ENCODE data around the gene METTL17.

METTL17 gene

GRCh38 chr14:20997564-20997963, 7.8 kb downstream of the METTL17 start:
- DNase-seq (ENCODE audit: low read depth in 1 of 2, low spot score in 1 of 2): no peak
- TF ChIP-seq CTCF (IDR thresholded peaks at IDR 0.05; ENCODE audit: insufficient read depth, low read length): no peak
- no peak for TF ChIP-seq GABPA (IDR thresholded peaks at IDR 0.05; ENCODE audit: low read depth)
- TF ChIP-seq REST (IDR thresholded peaks at IDR 0.05; ENCODE audit: insufficient replicate concordance, low read depth): no peak
- H3K4me3 ChIP-seq (replicated peaks; ENCODE audit: insufficient read depth, low read length): no peak overlapping the region
- H3K27me3 ChIP-seq (ENCODE audit: insufficient read depth, poor library complexity, severe bottlenecking): no peaks in the 10 kb centered on the region
- no peak overlapping the region for H3K27ac ChIP-seq (replicated peaks)

- no peak overlapping the region for H3K27ac ChIP-seq (replicated peaks)
- TF ChIP-seq REST (IDR thresholded peaks at IDR 0.05; ENCODE audit: insufficient replicate concordance, low read depth) (no peak), GABPA (IDR thresholded peaks at IDR 0.05; ENCODE audit: low read depth) (no peak), POLR2AphosphoS5 (IDR thresholded peaks at IDR 0.05; ENCODE audit: low read depth) (no peak), CTCF (IDR thresholded peaks at IDR 0.05; ENCODE audit: insufficient read depth, low read length) (no peak), SPI1 (IDR thresholded peaks at IDR 0.05; ENCODE audit: borderline replicate concordance, low read depth) (no peak)
- no peak overlapping the region for H3K4me3 ChIP-seq (replicated peaks; ENCODE audit: insufficient read depth, low read length)
- H3K27me3 ChIP-seq (ENCODE audit: insufficient read depth, poor library complexity, severe bottlenecking): no peaks in the 10 kb centered on the region
- no peak for DNase-seq (ENCODE audit: low read depth in 1 of 2, low spot score in 1 of 2)
Measured at GRCh38 chr14:20998139-20998538, 8.4 kb downstream of the METTL17 start.

GRCh38 chr14:20998674-20999366, 9.0 kb downstream of the METTL17 start, which contains the start of gene SLC39A2:
Gene SLC39A2, plus strand, starts transcription at chr14:20999293. Its CDS starts 154 bp downstream, at chr14:20999447.
- no peak for DNase-seq (ENCODE audit: low read depth in 1 of 2, low spot score in 1 of 2)
- Histone ChIP-seq H3K27me3 (ENCODE audit: insufficient read depth, poor library complexity, severe bottlenecking) (no peaks in the 10 kb centered on the region), H3K4me3 (replicated peaks; ENCODE audit: insufficient read depth, low read length) (no peak within 1 kb of the TSS), H3K27ac (replicated peaks) (no peak within 1 kb of the TSS)
- TF ChIP-seq REST (IDR thresholded peaks at IDR 0.05; ENCODE audit: insufficient replicate concordance, low read depth) (no peak), POLR2AphosphoS5 (IDR thresholded peaks at IDR 0.05; ENCODE audit: low read depth) (no peak), CTCF (IDR thresholded peaks at IDR 0.05; ENCODE audit: insufficient read depth, low read length) (no peak), SPI1 (IDR thresholded peaks at IDR 0.05; ENCODE audit: borderline replicate concordance, low read depth) (no peak), GABPA (IDR thresholded peaks at IDR 0.05; ENCODE audit: low read depth) (no peak)
